Measurements from ENCODE around the gene CTDSP1. TPM values are rescaled to one million over a fixed set of nuclear protein-coding genes. Genes with fewer than 3 reads are reported as not detected.

CTDSP1 gene
- total RNA-seq, 4 donors from 2014 or later: 132 to 197 (median 173) TPM

- peak; percentile 1 for DNase-seq
- TF ChIP-seq POLR2AphosphoS5 (IDR thresholded peaks at IDR 0.05) (no peak), EP300 (IDR thresholded peaks at IDR 0.05; ENCODE audit: low read depth) (no peak), CTCF (IDR thresholded peaks at IDR 0.05) (no peak), POLR2A (IDR thresholded peaks at IDR 0.05) (no peak)
- no peaks in the 10 kb centered on the region for H3K9me3 ChIP-seq
- intact Hi-C loops (cut with DNase I; ENCODE audit: low total_unique reads) (loop anchor here (5.0 kb wide), 1 partner anchor 909 kb away; no protein-coding TSS in a partner anchor), in situ Hi-C loops (cut with MboI; ENCODE audit: low pct_ligation_motif_present in 1 of 4, low pct_unique_long_range_greater_than_20kb in 1 of 4, low sequenced_read_pairs in 3 of 4) (no loop called here)
- H3K4me1 ChIP-seq: no peaks in the 10 kb centered on the region
- WGBS, 2 donors (ENCODE audit: low coverage in 1 of 2): 93 to 94% methylated on average over 3 to 8 of the region's 8 CpGs
- H3K27ac ChIP-seq: no peak overlapping the region
- H3K36me3 ChIP-seq: peaks cover 0 to 7% (median 0%) of the 10 kb centered on the region in 4 donors
- no peak overlapping the region for H3K4me3 ChIP-seq
- no peaks in the 10 kb centered on the region for H3K27me3 ChIP-seq
Observed at GRCh38 chr2:218432676-218433365, 33.2 kb downstream of the CTDSP1 start.

DNA sequence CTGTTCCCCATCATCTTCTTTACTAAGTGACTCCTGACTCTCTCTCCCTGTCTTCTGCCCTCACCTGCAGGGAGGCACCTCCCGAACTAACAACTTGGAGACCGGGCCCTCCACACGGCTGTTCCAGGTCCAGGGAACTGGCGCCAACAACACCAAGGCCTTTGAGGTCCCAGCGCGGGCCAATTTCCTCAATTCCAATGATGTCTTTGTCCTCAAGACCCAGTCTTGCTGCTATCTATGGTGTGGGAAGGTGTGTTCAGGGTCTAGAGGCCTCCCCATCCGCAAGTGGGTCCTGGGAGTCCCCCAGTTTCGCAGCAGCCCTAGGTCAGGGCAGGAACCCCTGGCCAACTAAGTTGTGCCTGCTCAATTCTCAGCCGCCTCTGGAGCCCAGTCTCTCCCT lies 34.8 kb downstream of the CTDSP1 start:
- in situ Hi-C loops (cut with MboI; ENCODE audit: low pct_ligation_motif_present in 1 of 4, low pct_unique_long_range_greater_than_20kb in 1 of 4, low sequenced_read_pairs in 3 of 4) (no loop called here), intact Hi-C loops (cut with DNase I; ENCODE audit: low total_unique reads) (loop anchor here (5.0 kb wide), 1 partner anchor 908 kb away; no protein-coding TSS in a partner anchor)
- TF ChIP-seq POLR2A (IDR thresholded peaks at IDR 0.05) (no peak), POLR2AphosphoS5 (IDR thresholded peaks at IDR 0.05) (no peak), CTCF (IDR thresholded peaks at IDR 0.05) (no peak), EP300 (IDR thresholded peaks at IDR 0.05; ENCODE audit: low read depth) (no peak)
- H3K4me3 ChIP-seq: no peak overlapping the region
- H3K36me3 ChIP-seq: peaks cover 0 to 5% (median 0%) of the 10 kb centered on the region in 4 donors
- H3K4me1 ChIP-seq: peaks cover 0 to 5% (median 0%) of the 10 kb centered on the region in 4 donors
- 80 to 92% methylated on average over 1 to 9 of the region's 9 CpGs for WGBS, 2 donors (ENCODE audit: low coverage in 1 of 2)
- H3K27ac ChIP-seq: no peak overlapping the region
- H3K27me3 ChIP-seq: no peaks in the 10 kb centered on the region
- no peaks in the 10 kb centered on the region for H3K9me3 ChIP-seq
- no peak for DNase-seq

- peaks cover 0 to 5% (median 0%) of the 10 kb centered on the region in 4 donors for H3K4me1 ChIP-seq
- intact Hi-C loops (cut with DNase I; ENCODE audit: low total_unique reads) (no loop called here), in situ Hi-C loops (cut with MboI; ENCODE audit: low pct_ligation_motif_present in 1 of 4, low pct_unique_long_range_greater_than_20kb in 1 of 4, low sequenced_read_pairs in 3 of 4) (no loop called here)
- no peak overlapping the region for H3K27ac ChIP-seq
- no peak for TF ChIP-seq CTCF (IDR thresholded peaks at IDR 0.05)
- no peak for TF ChIP-seq POLR2A (IDR thresholded peaks at IDR 0.05)
- TF ChIP-seq POLR2AphosphoS5 (IDR thresholded peaks at IDR 0.05): no peak
- TF ChIP-seq EP300 (IDR thresholded peaks at IDR 0.05; ENCODE audit: low read depth): no peak
- 86% methylated on average over 11 of the region's 11 CpGs; no CpG with 5 or more reads in 1 of the 2 donors for WGBS, 2 donors (ENCODE audit: low coverage in 1 of 2)
- peaks cover 0 to 5% (median 0%) of the 10 kb centered on the region in 4 donors for H3K36me3 ChIP-seq
- H3K9me3 ChIP-seq: no peaks in the 10 kb centered on the region
- H3K4me3 ChIP-seq: no peak overlapping the region
- H3K27me3 ChIP-seq: no peaks in the 10 kb centered on the region
- peak; percentile 2 for DNase-seq
Observed at GRCh38 chr2:218435003-218435982, 35.6 kb downstream of the CTDSP1 start.

GRCh38 chr2:218436992-218437391 lies 37.3 kb downstream of the CTDSP1 start:
- H3K36me3 ChIP-seq: peaks cover 0 to 5% (median 0%) of the 10 kb centered on the region in 4 donors
- no peak for DNase-seq
- peaks cover 0 to 5% (median 0%) of the 10 kb centered on the region in 4 donors for H3K4me1 ChIP-seq
- no peak overlapping the region for H3K4me3 ChIP-seq
- in situ Hi-C loops (cut with MboI; ENCODE audit: low pct_ligation_motif_present in 1 of 4, low pct_unique_long_range_greater_than_20kb in 1 of 4, low sequenced_read_pairs in 3 of 4): no loop called here
- H3K27me3 ChIP-seq: no peaks in the 10 kb centered on the region
- TF ChIP-seq POLR2A (IDR thresholded peaks at IDR 0.05) (no peak), CTCF (IDR thresholded peaks at IDR 0.05) (no peak), POLR2AphosphoS5 (IDR thresholded peaks at IDR 0.05) (no peak), EP300 (IDR thresholded peaks at IDR 0.05; ENCODE audit: low read depth) (no peak)
- 80% methylated on average over 5 of the region's 5 CpGs; no CpG with 5 or more reads in 1 of the 2 donors for WGBS, 2 donors (ENCODE audit: low coverage in 1 of 2)
- no peak overlapping the region for H3K27ac ChIP-seq
- intact Hi-C loops (cut with DNase I; ENCODE audit: low total_unique reads): no loop called here
- no peaks in the 10 kb centered on the region for H3K9me3 ChIP-seq

All from transverse colon (tissue), 4 donors.